ENCODE data around the gene MCM7. TPM values are rescaled to one million over a fixed set of nuclear protein-coding genes. Genes with fewer than 3 reads are reported as not detected.

Gene MCM7
- total RNA-seq, 2 donors from 2014 or later: 205 to 388 TPM

- Mint-ChIP-seq H3K36me3 (ENCODE audit: low read depth) (peaks cover 15% of the 10 kb centered on the region), H3K4me1 (peaks cover 5% of the 10 kb centered on the region), H3K4me3 (no peak overlapping the region), H3K27me3 (no peaks in the 10 kb centered on the region), H3K9me3 (no peaks in the 10 kb centered on the region), H3K27ac (no peak overlapping the region)
- ATAC-seq (replicated peaks): no peak
Observed at GRCh38 chr7:100053215-100053614, 48.0 kb downstream of the MCM7 start.

- no peaks in the 10 kb centered on the region for H3K27me3 Mint-ChIP-seq
- peak overlapping the region; percentile 34 for H3K4me3 Mint-ChIP-seq
- no peaks in the 10 kb centered on the region for H3K36me3 Mint-ChIP-seq (ENCODE audit: low read depth)
- H3K9me3 Mint-ChIP-seq: no peaks in the 10 kb centered on the region
- peaks cover 5% of the 10 kb centered on the region for H3K4me1 Mint-ChIP-seq
- no peak overlapping the region for H3K27ac Mint-ChIP-seq
- no peak for ATAC-seq (replicated peaks)
Observed at GRCh38 chr7:100051611-100052010, 49.6 kb downstream of the MCM7 start.

- no peaks in the 10 kb centered on the region for H3K27me3 Mint-ChIP-seq
- ATAC-seq (replicated peaks): peak; percentile 97
Observed at GRCh38 chr7:100049441-100050291, 51.5 kb downstream of the MCM7 start, which contains the start of gene ZSCAN21. Gene ZSCAN21, plus strand, starts transcription at chr7:100049774. Its CDS starts 7,233 bp downstream, at chr7:100057007.

GRCh38 chr7:100048680-100049079 is 52.5 kb downstream of the MCM7 start:
- Mint-ChIP-seq H3K9me3 (no peaks in the 10 kb centered on the region), H3K27ac (peak overlapping the region; percentile 25), H3K27me3 (no peaks in the 10 kb centered on the region), H3K4me1 (peaks cover 5% of the 10 kb centered on the region), H3K4me3 (peak overlapping the region; percentile 86), H3K36me3 (ENCODE audit: low read depth) (no peaks in the 10 kb centered on the region)
- ATAC-seq (replicated peaks): no peak

More at GRCh38 chr7:100049441-100050291, 51.5 kb downstream of the MCM7 start, which contains the start of gene ZSCAN21:
- H3K9me3 Mint-ChIP-seq: no peaks in the 10 kb centered on the region
- peaks cover 5% of the 10 kb centered on the region for H3K4me1 Mint-ChIP-seq
- H3K27ac Mint-ChIP-seq: peak within 1 kb of the TSS; percentile 86
- H3K36me3 Mint-ChIP-seq (ENCODE audit: low read depth): no peaks in the 10 kb centered on the region
- peak within 1 kb of the TSS; percentile 86 for H3K4me3 Mint-ChIP-seq

- no peak overlapping the region for H3K27ac Mint-ChIP-seq
Observed at GRCh38 chr7:100044718-100045117, 56.5 kb downstream of the MCM7 start.

More at GRCh38 chr7:100044718-100045117, 56.5 kb downstream of the MCM7 start:
- no peaks in the 10 kb centered on the region for H3K36me3 Mint-ChIP-seq (ENCODE audit: low read depth)
- no peaks in the 10 kb centered on the region for H3K4me1 Mint-ChIP-seq
- no peaks in the 10 kb centered on the region for H3K27me3 Mint-ChIP-seq
- no peak for ATAC-seq (replicated peaks)
- H3K4me3 Mint-ChIP-seq: no peak overlapping the region
- no peaks in the 10 kb centered on the region for H3K9me3 Mint-ChIP-seq

Other genes starting within 250 kb of the MCM7 start
- under 1 TPM; 0.39 to 0.82 TPM for gene OR2AE1, start 224.4 kb downstream of the MCM7 start, total RNA-seq
- gene TRIM4, start 181.9 kb downstream of the MCM7 start, total RNA-seq: 10 to 100 TPM; 27.2 to 29.9 TPM
- gene GJC3, start 171.8 kb downstream of the MCM7 start, total RNA-seq: not detected
- gene AZGP1, start 125.4 kb downstream of the MCM7 start, total RNA-seq: under 1 TPM; 0.19 to 0.43 TPM
- 10 to 100 TPM; 42.2 to 74.6 TPM for gene ZKSCAN1, start 85.8 kb downstream of the MCM7 start, total RNA-seq
- gene ZSCAN21, start 51.6 kb downstream of the MCM7 start, total RNA-seq: 1 to 10 TPM; 3.7 to 6.5 TPM
- gene ZNF3, start 19.7 kb downstream of the MCM7 start, total RNA-seq: 10 to 100 TPM; 16.9 to 17.1 TPM
- gene COPS6, start 12.4 kb downstream of the MCM7 start, total RNA-seq: 100 to 1,000 TPM in 1 of 2 donors, 10 to 100 TPM in 1; 79.1 to 108 TPM
- 10 to 100 TPM in 1 of 2 donors, 1 to 10 TPM in 1; 8.2 to 12.7 TPM for gene AP4M1, start 246 bp upstream of the MCM7 start, total RNA-seq
- 10 to 100 TPM; 29.6 to 55.0 TPM for gene TAF6, start 18.0 kb upstream of the MCM7 start, total RNA-seq
- 10 to 100 TPM; 15.0 to 21.6 TPM for gene CNPY4, start 18.2 kb upstream of the MCM7 start, total RNA-seq
- gene MBLAC1, start 25.6 kb upstream of the MCM7 start, total RNA-seq: 1 to 10 TPM; 3.8 to 4.2 TPM
- 100 to 1,000 TPM; 129 to 132 TPM for gene LAMTOR4, start 47.5 kb upstream of the MCM7 start, total RNA-seq
- 10 to 100 TPM; 15.4 to 22.1 TPM for gene TRAPPC14, start 57.3 kb upstream of the MCM7 start, total RNA-seq
- gene GAL3ST4, start 67.2 kb upstream of the MCM7 start, total RNA-seq: 1 to 10 TPM; 1.1 to 3.9 TPM
- gene GPC2, start 76.0 kb upstream of the MCM7 start, total RNA-seq: 1 to 10 TPM; 2.8 to 4.9 TPM
- 10 to 100 TPM in 1 of 2 donors, 1 to 10 TPM in 1; 7.8 to 22.1 TPM for gene STAG3, start 76.5 kb upstream of the MCM7 start, total RNA-seq
- gene PVRIG, start 118.6 kb upstream of the MCM7 start, total RNA-seq: 10 to 100 TPM; 16.1 to 28.5 TPM
- gene SPDYE3, start 206.3 kb upstream of the MCM7 start, total RNA-seq: not detected